Astrocyte of the spinal cord (primary cell): ENCODE results near the gene C19orf85.

Experiments
- DNase-seq: peaks from one replicate; pipeline ENCODE4 v3.0.0; 2011; ENCODE audit warnings: low read depth, low spot score
- H3K4me3 ChIP-seq: 2 replicates; pipeline ENCODE4 v1.5.1; 2011; ENCODE audit warnings: low read depth, mild to moderate bottlenecking, low read length, moderate library complexity
- CTCF ChIP-seq: IDR thresholded peaks from 2 replicates; pipeline ENCODE4 v1.5.1; 2012; ENCODE audit warnings: low read depth, mild to moderate bottlenecking, low read length, inconsistent platforms
- in situ Hi-C: cut with HindIII; loops from 2 replicates; pipeline ENCODE4 v1.10.0; 2017; ENCODE audit warnings: low sequenced_read_pairs

Gene C19orf85

DNA sequence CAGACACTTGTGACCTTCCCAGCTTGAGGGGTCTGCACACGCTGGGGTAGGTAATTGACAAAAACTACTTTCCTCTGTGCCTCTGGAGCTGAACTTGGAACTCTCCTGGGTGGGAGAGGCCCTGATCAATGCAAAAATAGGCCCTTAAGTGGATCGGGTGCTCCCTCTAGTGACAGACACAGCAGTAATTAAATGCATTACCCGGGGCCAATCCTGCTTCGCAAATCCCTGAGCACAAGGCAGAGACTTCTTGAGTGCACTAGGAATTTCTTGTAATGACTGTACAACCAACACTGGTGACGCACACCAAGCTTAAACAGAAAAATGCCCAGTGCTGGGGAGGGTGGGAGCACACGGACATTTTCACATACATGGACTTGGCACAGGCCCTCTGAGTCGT is 46.4 kb downstream of the C19orf85 start:
- in situ Hi-C loops: no loop called here
- peak; percentile 77 for TF ChIP-seq CTCF
- DNase-seq: peak; percentile 82
- no peak overlapping the region for H3K4me3 ChIP-seq
